ENCODE data around the gene NEUROG2.

NEUROG2 gene

GRCh38 chr4:112516471-112517066 is 589 bp upstream of the NEUROG2 start:
- H3K9me3 ChIP-seq (ENCODE audit: insufficient read depth, low read depth, low read length): no peaks in the 10 kb centered on the region

DNA sequence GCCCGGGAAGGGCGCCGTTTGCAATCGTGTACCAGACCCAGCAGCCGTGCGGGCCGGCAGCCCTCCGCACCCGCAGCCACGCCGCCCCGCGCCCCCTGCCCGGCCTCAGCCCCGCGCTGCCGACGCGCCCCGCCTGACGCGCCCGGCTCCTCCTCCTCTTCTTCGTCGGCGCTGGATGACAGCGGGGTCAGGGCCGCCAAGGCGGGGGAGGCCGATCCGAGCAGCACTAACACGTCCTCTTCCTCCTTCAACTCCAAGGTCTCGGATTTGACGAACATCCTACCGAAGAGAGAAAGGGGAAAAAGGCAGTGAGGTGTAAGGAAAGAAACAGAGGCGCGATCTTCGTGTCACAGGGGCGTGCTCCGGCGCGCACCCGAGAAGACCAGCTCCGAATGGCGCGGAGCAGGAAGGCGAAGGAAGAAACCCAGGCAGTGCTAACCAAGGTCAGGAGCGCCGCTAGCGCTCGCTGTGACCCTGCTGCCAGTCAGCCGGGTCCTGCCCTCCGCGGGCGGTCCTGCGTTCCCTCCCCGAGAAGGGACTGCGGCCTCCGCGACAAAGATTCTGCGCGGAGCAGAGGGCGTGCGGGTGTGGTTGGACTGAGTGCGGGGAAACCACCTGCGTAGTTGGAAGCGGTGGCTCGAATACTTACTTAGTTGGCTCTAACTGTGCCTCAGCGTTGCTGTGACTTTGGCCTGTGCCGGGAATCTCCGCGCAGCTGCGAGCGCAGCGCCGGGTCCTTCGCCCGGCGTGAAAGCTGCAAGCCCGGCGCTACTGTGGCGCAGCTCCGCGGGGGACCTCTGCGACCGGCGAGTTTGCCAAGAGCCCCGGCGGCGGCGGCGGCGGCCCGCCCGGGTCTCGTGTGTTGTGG is 548 bp downstream of the NEUROG2 start:
- Histone ChIP-seq H3F3A (ENCODE audit: low read depth) (no peaks in the 10 kb centered on the region), H3K9me3 (ENCODE audit: insufficient read depth, low read depth, low read length) (no peaks in the 10 kb centered on the region), H3K79me2 (ENCODE audit: insufficient read depth, low read length) (no peaks in the 10 kb centered on the region), H3K9me2 (replicated peaks; ENCODE audit: low read depth, low read length) (no peaks in the 10 kb centered on the region), H3K4me2 (ENCODE audit: low read depth, low read length, poor library complexity, severe bottlenecking) (no peak overlapping the region), H2AFZ (ENCODE audit: low read length) (no peak overlapping the region), H3K27me3 (ENCODE audit: insufficient read depth, low read length, poor library complexity, severe bottlenecking) (no peaks in the 10 kb centered on the region), H3K4me3 (ENCODE audit: low read length, poor library complexity, severe bottlenecking) (no peak overlapping the region), H3K9ac (ENCODE audit: low read depth, low read length, poor library complexity, severe bottlenecking) (no peak overlapping the region), H4K20me1 (ENCODE audit: insufficient read depth, low read length, poor library complexity, severe bottlenecking) (no peaks in the 10 kb centered on the region), H3K4me1 (ENCODE audit: insufficient read depth, low read length, poor library complexity, severe bottlenecking) (no peaks in the 10 kb centered on the region), H3K36me3 (ENCODE audit: insufficient read depth, low read length) (no peaks in the 10 kb centered on the region)
- TF ChIP-seq EZH2phosphoT487 (IDR thresholded peaks at IDR 0.05; ENCODE audit: borderline replicate concordance): no peak
- TF ChIP-seq, protein P1, sequence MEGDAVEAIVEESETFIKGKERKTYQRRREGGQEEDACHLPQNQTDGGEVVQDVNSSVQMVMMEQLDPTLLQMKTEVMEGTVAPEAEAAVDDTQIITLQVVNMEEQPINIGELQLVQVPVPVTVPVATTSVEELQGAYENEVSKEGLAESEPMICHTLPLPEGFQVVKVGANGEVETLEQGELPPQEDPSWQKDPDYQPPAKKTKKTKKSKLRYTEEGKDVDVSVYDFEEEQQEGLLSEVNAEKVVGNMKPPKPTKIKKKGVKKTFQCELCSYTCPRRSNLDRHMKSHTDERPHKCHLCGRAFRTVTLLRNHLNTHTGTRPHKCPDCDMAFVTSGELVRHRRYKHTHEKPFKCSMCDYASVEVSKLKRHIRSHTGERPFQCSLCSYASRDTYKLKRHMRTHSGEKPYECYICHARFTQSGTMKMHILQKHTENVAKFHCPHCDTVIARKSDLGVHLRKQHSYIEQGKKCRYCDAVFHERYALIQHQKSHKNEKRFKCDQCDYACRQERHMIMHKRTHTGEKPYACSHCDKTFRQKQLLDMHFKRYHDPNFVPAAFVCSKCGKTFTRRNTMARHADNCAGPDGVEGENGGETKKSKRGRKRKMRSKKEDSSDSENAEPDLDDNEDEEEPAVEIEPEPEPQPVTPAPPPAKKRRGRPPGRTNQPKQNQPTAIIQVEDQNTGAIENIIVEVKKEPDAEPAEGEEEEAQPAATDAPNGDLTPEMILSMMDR (conservative IDR thresholded peaks at IDR 0.05; ENCODE audit: low read length): no peak

More at GRCh38 chr4:112516471-112517066, 589 bp upstream of the NEUROG2 start:
- TF ChIP-seq EZH2phosphoT487 (IDR thresholded peaks at IDR 0.05; ENCODE audit: borderline replicate concordance): no peak
- TF ChIP-seq, protein P1 (conservative IDR thresholded peaks at IDR 0.05; ENCODE audit: low read length): no peak
- Histone ChIP-seq H3F3A (ENCODE audit: low read depth) (no peaks in the 10 kb centered on the region), H3K79me2 (ENCODE audit: insufficient read depth, low read length) (no peaks in the 10 kb centered on the region), H2AFZ (ENCODE audit: low read length) (no peak overlapping the region), H3K4me3 (ENCODE audit: low read length, poor library complexity, severe bottlenecking) (no peak overlapping the region), H4K20me1 (ENCODE audit: insufficient read depth, low read length, poor library complexity, severe bottlenecking) (no peaks in the 10 kb centered on the region), H3K36me3 (ENCODE audit: insufficient read depth, low read length) (no peaks in the 10 kb centered on the region), H3K4me2 (ENCODE audit: low read depth, low read length, poor library complexity, severe bottlenecking) (no peak overlapping the region), H3K4me1 (ENCODE audit: insufficient read depth, low read length, poor library complexity, severe bottlenecking) (no peaks in the 10 kb centered on the region), H3K9ac (ENCODE audit: low read depth, low read length, poor library complexity, severe bottlenecking) (no peak overlapping the region), H3K9me2 (replicated peaks; ENCODE audit: low read depth, low read length) (no peaks in the 10 kb centered on the region), H3K27me3 (ENCODE audit: insufficient read depth, low read length, poor library complexity, severe bottlenecking) (no peaks in the 10 kb centered on the region)

DNA sequence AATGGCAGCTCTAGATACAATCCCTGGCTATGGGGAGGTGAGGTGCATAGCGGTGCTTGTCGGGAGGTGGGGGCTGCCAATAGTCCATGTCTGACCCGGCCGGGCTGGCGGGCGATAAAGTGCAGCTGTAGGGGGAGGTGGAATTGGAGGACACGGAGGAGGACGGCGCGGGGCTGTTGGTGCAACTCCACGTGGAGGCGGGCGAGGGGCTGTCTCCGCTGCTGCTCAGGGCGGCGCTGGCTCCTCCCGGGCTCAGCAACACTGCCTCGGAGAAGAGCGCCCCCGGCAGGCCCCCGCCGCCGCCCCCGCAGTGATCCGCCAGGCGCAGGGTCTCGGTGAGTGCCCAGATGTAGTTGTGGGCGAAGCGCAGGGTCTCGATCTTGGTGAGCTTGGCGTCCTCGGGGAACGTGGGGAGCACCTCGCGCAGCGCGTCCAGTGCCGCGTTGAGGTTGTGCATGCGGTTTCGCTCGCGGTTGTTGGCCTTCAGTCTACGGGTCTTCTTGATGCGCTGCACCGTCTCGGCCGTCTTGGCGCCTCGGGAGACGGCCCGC is 1.3 kb downstream of the NEUROG2 start:
- H3K79me2 ChIP-seq (ENCODE audit: insufficient read depth, low read length): no peaks in the 10 kb centered on the region
- H2AFZ ChIP-seq (ENCODE audit: low read length): no peak overlapping the region
- no peaks in the 10 kb centered on the region for H4K20me1 ChIP-seq (ENCODE audit: insufficient read depth, low read length, poor library complexity, severe bottlenecking)
- no peak overlapping the region for H3K9ac ChIP-seq (ENCODE audit: low read depth, low read length, poor library complexity, severe bottlenecking)
- H3K27me3 ChIP-seq (ENCODE audit: insufficient read depth, low read length, poor library complexity, severe bottlenecking): no peaks in the 10 kb centered on the region
- no peaks in the 10 kb centered on the region for H3F3A ChIP-seq (ENCODE audit: low read depth)
- H3K4me3 ChIP-seq (ENCODE audit: low read length, poor library complexity, severe bottlenecking): no peak overlapping the region
- no peaks in the 10 kb centered on the region for H3K36me3 ChIP-seq (ENCODE audit: insufficient read depth, low read length)
- TF ChIP-seq EZH2phosphoT487 (IDR thresholded peaks at IDR 0.05; ENCODE audit: borderline replicate concordance): no peak
- TF ChIP-seq, protein P1 (conservative IDR thresholded peaks at IDR 0.05; ENCODE audit: low read length): no peak
- no peak overlapping the region for H3K4me2 ChIP-seq (ENCODE audit: low read depth, low read length, poor library complexity, severe bottlenecking)
- H3K4me1 ChIP-seq (ENCODE audit: insufficient read depth, low read length, poor library complexity, severe bottlenecking): no peaks in the 10 kb centered on the region
- H3K9me2 ChIP-seq (replicated peaks; ENCODE audit: low read depth, low read length): no peaks in the 10 kb centered on the region
- H3K9me3 ChIP-seq (ENCODE audit: insufficient read depth, low read depth, low read length): no peaks in the 10 kb centered on the region

Measured in Loucy (cell line).